NCI-H345 (cell line): ENCODE measurements around the gene MAP3K4.
"Not testable (repeated sequence)": the region's sequence is repeated elsewhere in the genome, so short reads cannot be mapped to it uniquely, and the experiment has no call there.

Experiments used
- DNase-seq: peaks from one replicate; lab custom pipeline; 2025; lab: John Stamatoyannopoulos, UW

Gene MAP3K4

GRCh38 chr6:161082215-161082614 lies 90.6 kb downstream of the MAP3K4 start:
- DNase-seq, result no peak

GRCh38 chr6:161085246-161085645 lies 93.7 kb downstream of the MAP3K4 start:
- no peak for DNase-seq

- no peak for DNase-seq
Measured at GRCh38 chr6:161088676-161089328, 97.2 kb downstream of the MAP3K4 start.

GRCh38 chr6:161091151-161091550 lies 99.6 kb downstream of the MAP3K4 start:
- no peak for DNase-seq

GRCh38 chr6:161091972-161092701 lies 100.6 kb downstream of the MAP3K4 start:
- DNase-seq, result no peak

GRCh38 chr6:161094955-161095354 lies 103.4 kb downstream of the MAP3K4 start:
- no peak for DNase-seq

GRCh38 chr6:161095916-161096315 lies 104.3 kb downstream of the MAP3K4 start:
- no peak for DNase-seq

- DNase-seq, result no peak
Measured at GRCh38 chr6:161100072-161100471, 108.5 kb downstream of the MAP3K4 start.

- peak; percentile 1 for DNase-seq
Measured at GRCh38 chr6:161101517-161101916, 109.9 kb downstream of the MAP3K4 start.

GRCh38 chr6:161103475-161103874 lies 111.9 kb downstream of the MAP3K4 start:
- no peak for DNase-seq

- no peak for DNase-seq
Measured at GRCh38 chr6:161104966-161105365, 113.4 kb downstream of the MAP3K4 start.

GRCh38 chr6:161105408-161105807 lies 113.8 kb downstream of the MAP3K4 start:
- no peak for DNase-seq

GRCh38 chr6:161107779-161108730 lies 116.5 kb downstream of the MAP3K4 start:
- DNase-seq, result no peak

- no peak for DNase-seq
Measured at GRCh38 chr6:161108916-161109315, 117.3 kb downstream of the MAP3K4 start.

GRCh38 chr6:161109366-161109765 lies 117.8 kb downstream of the MAP3K4 start:
- no peak for DNase-seq

- no peak for DNase-seq
Measured at GRCh38 chr6:161110028-161110779, 118.6 kb downstream of the MAP3K4 start.

GRCh38 chr6:161111261-161111660 lies 119.7 kb downstream of the MAP3K4 start:
- no peak for DNase-seq

- DNase-seq, result no peak
Measured at GRCh38 chr6:161115468-161115867, 123.9 kb downstream of the MAP3K4 start.

GRCh38 chr6:161116554-161116953 lies 125.0 kb downstream of the MAP3K4 start:
- DNase-seq, result no peak

- no peak for DNase-seq
Measured at GRCh38 chr6:161117308-161117707, 125.7 kb downstream of the MAP3K4 start.

GRCh38 chr6:161117942-161118341 lies 126.4 kb downstream of the MAP3K4 start:
- no peak for DNase-seq

GRCh38 chr6:161123319-161123718 lies 131.8 kb downstream of the MAP3K4 start:
- not testable (repeated sequence) for DNase-seq
